SH-SY5Y (cell line): ENCODE results near the gene USH1G.

ENCODE experiments used
- GATA2 ChIP-seq: IDR thresholded peaks from 2 replicates; pipeline ENCODE4 v1.6.1; 2011; ENCODE audit warnings: mild to moderate bottlenecking, low read depth, low read length
- GATA3 ChIP-seq: IDR thresholded peaks from 2 replicates; pipeline ENCODE4 v1.6.1; 2011; ENCODE audit warnings: low read depth, mild to moderate bottlenecking, low read length, moderate library complexity

DNA sequence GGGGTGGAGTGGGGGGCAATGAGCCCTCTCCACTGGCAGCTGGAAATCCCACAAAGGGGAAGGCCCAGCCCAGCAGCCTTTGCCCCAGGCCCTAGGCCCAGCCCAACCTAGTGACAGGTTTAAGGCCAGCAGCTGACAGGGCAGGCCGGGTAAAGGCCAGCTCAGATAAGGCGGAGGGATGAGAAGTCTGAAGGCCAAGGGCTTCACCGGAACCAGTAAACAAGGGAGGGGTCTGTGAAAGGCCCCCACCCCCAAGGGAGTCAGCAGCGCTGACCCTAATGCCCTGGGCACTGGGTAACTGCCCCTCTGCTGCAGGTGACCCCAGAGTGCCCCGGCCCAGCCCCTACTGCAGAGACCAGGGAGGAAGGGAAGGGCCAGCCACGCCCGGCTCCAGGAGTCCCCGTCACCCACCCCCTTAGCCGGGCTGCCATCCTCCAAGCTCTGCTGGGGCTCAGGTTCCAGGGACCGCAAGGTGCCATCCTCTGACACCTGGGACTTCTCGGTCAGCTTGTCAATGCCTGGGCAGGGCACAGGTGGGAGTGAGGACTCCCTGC lies 30.2 kb upstream of the USH1G start:
- TF ChIP-seq GATA2 (no peak), GATA3 (no peak)
